Lower lobe of right lung (tissue), 2 donors: ENCODE results near the gene PA2G4. TPM values are rescaled to one million over a fixed set of nuclear protein-coding genes. Genes with fewer than 3 reads are reported as not detected.
A peak's percentile ranks its signal among the peaks of the same experiment; 100 is the strongest.

Source experiments
- ATAC-seq, 2 donors: fragments of 200-7000 bp; cut with Tn5 transposase; one replicate each; pipeline ENCODE4 v1.9.1; 2020 to 2022; ENCODE audit warnings: mild to moderate bottlenecking in 2 of 2, moderate library complexity in 2 of 2
- DNase-seq: peaks from one replicate; pipeline ENCODE4 v3.0.0-alpha.2; 2020
- H3K27ac ChIP-seq: fragments of 200-600 bp; one replicate; pipeline ENCODE4 v1.8.0; 2022
- H3K27me3 ChIP-seq: fragments of 200-600 bp; one replicate; pipeline ENCODE4 v1.8.0; 2022; ENCODE audit warnings: low read depth
- H3K36me3 ChIP-seq: fragments of 200-600 bp; one replicate; pipeline ENCODE4 v1.8.0; 2022; ENCODE audit warnings: mild to moderate bottlenecking
- H3K4me1 ChIP-seq: fragments of 200-600 bp; one replicate; pipeline ENCODE4 v1.8.0; 2022
- H3K4me3 ChIP-seq: fragments of 200-600 bp; one replicate; pipeline ENCODE4 v1.8.0; 2022; ENCODE audit warnings: mild to moderate bottlenecking
- H3K9me3 ChIP-seq: fragments of 200-600 bp; one replicate; pipeline ENCODE4 v1.8.0; 2022
- CTCF ChIP-seq: fragments of 200-600 bp; IDR thresholded peaks from one replicate; pipeline ENCODE4 v1.8.0; 2022; ENCODE audit warnings: antibody characterized with exemption, mild to moderate bottlenecking
- intact Hi-C: fragments of 100-400 bp; cut with DNase I; formaldehyde crosslinking; loops from one replicate; pipeline ENCODE4 v1.11.0; 2022
- total RNA-seq: library from RNA; stranded (reverse); fragmentation: NEBNext Ultra II Directional; extraction: Animal tissue kit (Norgen Biotek cat#: 25700); gene quantifications from one replicate; pipeline ENCODE4 v1.2.1, GENCODE V29; 2021
- donor health status: DM: no; HTN: yes; CAD: no; lungs with severe emphysema.

Gene PA2G4
- total RNA-seq, 1 donor from 2014 or later = 69.4 TPM

DNA sequence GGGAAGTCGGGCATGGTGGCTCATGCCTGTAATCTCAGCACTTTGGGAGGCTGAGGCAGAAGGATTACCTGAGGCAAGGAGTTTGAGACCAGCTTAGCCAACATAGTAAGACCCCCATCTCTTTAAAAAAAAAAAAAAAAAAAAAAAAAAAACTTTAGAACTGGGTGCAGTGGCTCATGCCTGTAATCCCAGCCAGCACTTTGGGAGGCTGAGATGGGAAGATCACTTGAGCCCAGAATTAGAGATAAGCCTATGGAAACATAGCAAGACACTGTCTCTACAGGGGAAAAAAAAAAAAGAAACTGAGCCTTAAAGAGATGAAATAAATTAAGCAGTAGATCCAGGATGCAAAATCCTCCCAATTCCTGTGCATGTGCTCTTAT is 1.7 kb upstream of the PA2G4 start:
- DNase-seq = no peak
- Histone ChIP-seq H3K4me1 (peaks cover 28% of the 10 kb centered on the region), H3K27ac (no peak overlapping the region), H3K27me3 (no peaks in the 10 kb centered on the region), H3K36me3 (peaks cover 29% of the 10 kb centered on the region), H3K9me3 (no peaks in the 10 kb centered on the region), H3K4me3 (no peak overlapping the region)
- intact Hi-C loops = no loop called here
- TF ChIP-seq CTCF = no peak
- ATAC-seq = no peak

GRCh38 chr12:56103066-56103711 is 1.2 kb upstream of the PA2G4 start:
- no peak for DNase-seq
- no peak for TF ChIP-seq CTCF
- H3K4me1 ChIP-seq = peaks cover 28% of the 10 kb centered on the region

GRCh38 chr12:56103823-56104108 is 593 bp upstream of the PA2G4 start:
- H3K27me3 ChIP-seq = no peaks in the 10 kb centered on the region
- no peak for TF ChIP-seq CTCF
- peak overlapping the region; percentile 95 for H3K4me3 ChIP-seq
- H3K27ac ChIP-seq = peak overlapping the region; percentile 84
- peaks cover 28% of the 10 kb centered on the region for H3K4me1 ChIP-seq
- peaks cover 36% of the 10 kb centered on the region for H3K36me3 ChIP-seq
- no peaks in the 10 kb centered on the region for H3K9me3 ChIP-seq
- no peak for ATAC-seq
- intact Hi-C loops = no loop called here
- no peak for DNase-seq

More at GRCh38 chr12:56103066-56103711, 1.2 kb upstream of the PA2G4 start:
- H3K27me3 ChIP-seq = no peaks in the 10 kb centered on the region
- intact Hi-C loops = no loop called here
- no peaks in the 10 kb centered on the region for H3K9me3 ChIP-seq
- peak overlapping the region; percentile 95 for H3K4me3 ChIP-seq
- peak overlapping the region; percentile 84 for H3K27ac ChIP-seq
- H3K36me3 ChIP-seq = peaks cover 35% of the 10 kb centered on the region
- no peak for ATAC-seq

DNA sequence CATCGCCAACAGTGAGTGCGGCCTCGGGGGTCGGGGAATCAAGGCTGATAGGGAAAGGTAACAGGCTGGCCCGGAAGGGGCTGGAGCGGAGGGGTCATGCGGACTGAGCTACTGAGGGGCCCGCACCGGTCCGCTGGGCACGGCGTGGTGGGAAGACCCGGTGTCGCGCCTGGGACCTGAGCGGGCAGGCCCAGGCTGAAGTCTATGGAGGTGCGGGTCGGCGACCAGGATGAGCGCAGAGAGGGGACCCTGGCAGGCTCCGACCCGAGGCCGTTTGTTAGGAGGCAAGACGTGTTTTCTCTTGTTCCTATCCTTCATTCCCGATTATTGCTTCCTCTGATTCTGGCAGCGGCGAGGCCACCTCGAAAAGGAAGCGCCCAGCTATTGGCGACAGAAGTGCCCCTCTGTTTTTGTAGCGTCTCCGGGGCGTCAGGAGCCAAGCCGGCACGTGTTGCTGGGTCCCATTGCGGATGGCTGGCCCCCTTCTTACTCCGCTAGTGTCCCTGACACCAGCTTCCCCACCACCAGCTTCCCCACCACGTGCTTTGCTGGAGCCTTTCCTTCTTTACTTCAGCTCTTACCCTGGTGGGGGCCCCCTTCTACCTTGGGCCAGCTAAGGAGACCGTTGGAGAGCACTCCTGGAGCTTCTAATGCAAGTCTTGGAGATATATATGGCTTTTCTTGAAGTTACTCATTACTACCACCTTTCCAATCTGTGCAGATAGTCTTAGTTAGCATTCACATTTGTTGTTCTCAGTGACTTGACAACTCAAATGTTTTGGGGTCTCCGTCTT is 653 bp downstream of the PA2G4 start:
- peaks cover 48% of the 10 kb centered on the region for H3K36me3 ChIP-seq
- H3K9me3 ChIP-seq = no peaks in the 10 kb centered on the region
- H3K4me1 ChIP-seq = peaks cover 28% of the 10 kb centered on the region
- H3K4me3 ChIP-seq = peak overlapping the region; percentile 95
- H3K27me3 ChIP-seq = no peaks in the 10 kb centered on the region
- ATAC-seq (peak; percentile 52 to 55), DNase-seq (no peak)
- peak overlapping the region; percentile 85 for H3K27ac ChIP-seq
- intact Hi-C loops = no loop called here
- TF ChIP-seq CTCF = no peak

DNA sequence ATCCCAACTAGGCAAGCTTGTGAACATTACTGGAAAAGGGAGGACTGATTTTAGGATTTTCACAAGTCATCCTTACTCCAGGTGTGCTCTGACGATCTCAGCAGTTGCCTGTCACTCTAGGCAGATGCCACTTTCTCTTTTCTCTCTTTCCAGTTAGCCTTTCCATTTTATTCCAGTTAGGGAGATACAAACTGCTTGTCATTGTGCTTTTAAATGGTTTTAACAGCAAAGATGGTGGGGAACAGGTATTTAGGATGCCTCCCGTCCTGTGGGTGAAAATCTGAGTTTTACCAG is 1.2 kb downstream of the PA2G4 start:
- no peak overlapping the region for H3K27ac ChIP-seq
- ATAC-seq (no peak), DNase-seq (no peak)
- peak overlapping the region; percentile 95 for H3K4me3 ChIP-seq
- intact Hi-C loops = no loop called here
- H3K36me3 ChIP-seq = peaks cover 54% of the 10 kb centered on the region
- peaks cover 28% of the 10 kb centered on the region for H3K4me1 ChIP-seq
- TF ChIP-seq CTCF = no peak
- no peaks in the 10 kb centered on the region for H3K9me3 ChIP-seq
- no peaks in the 10 kb centered on the region for H3K27me3 ChIP-seq
